ENCODE data around the gene LNPK. TPM values are rescaled to one million over a fixed set of nuclear protein-coding genes. Genes with fewer than 3 reads are reported as not detected.

Gene LNPK, protein sequence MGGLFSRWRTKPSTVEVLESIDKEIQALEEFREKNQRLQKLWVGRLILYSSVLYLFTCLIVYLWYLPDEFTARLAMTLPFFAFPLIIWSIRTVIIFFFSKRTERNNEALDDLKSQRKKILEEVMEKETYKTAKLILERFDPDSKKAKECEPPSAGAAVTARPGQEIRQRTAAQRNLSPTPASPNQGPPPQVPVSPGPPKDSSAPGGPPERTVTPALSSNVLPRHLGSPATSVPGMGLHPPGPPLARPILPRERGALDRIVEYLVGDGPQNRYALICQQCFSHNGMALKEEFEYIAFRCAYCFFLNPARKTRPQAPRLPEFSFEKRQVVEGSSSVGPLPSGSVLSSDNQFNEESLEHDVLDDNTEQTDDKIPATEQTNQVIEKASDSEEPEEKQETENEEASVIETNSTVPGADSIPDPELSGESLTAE
- 51.0 and 55.0 TPM in 2 replicates for total RNA-seq

DNA sequence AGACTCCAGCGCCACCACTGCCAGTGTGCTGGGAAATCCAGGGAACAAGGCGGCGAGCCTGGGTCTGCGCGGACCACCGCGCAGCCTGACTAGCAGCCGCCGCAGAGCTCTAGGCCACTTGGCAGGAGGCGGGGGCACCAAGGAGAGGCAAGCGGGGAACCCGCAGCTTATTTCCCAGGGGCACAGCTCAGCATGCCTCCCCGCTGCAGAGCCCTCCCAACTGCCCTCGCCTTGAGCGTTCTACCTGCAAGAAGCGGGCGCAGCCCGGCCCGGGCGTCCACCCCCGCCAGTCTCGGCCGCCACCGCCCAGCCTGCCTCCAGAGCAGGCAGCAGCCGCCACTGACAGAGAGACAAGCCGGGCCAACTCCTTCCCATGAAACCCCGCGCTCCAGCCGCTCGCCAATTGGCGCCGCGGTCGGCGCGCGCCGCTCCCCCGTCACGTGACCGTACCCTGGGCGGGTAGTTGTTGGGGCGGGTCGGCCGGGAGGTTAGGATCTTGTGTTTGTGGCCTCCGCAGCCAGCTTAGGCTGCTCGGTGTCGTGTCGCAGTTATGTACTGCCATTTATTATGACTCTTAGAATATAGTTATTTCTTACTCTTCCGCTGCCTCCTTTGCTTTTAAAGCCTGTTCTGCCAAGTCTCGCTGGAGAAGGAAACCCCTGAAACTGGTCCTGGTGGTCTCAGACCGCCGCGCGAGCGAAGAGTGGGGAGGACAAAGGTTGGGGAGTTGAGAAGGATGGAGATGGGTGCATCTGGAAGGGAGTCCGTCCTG lies at the start of gene LNPK:
Gene LNPK (minus strand): TSS at position 352 of the 772 bp plus-strand sequence. CDS start 6,683 bp downstream, outside the sequence.
- Histone ChIP-seq H3K36me3 (ENCODE audit: insufficient read depth, low read length) (no peaks in the 10 kb centered on the region), H3K27ac (ENCODE audit: low read depth, low read length) (peak within 1 kb of the TSS; percentile 83), H4K20me1 (ENCODE audit: insufficient read depth, low read length) (peaks cover 4% of the 10 kb centered on the region), H3K79me2 (ENCODE audit: insufficient read depth, low read length) (peaks cover 42% of the 10 kb centered on the region), H3K9me3 (ENCODE audit: low read depth, low read length) (no peaks in the 10 kb centered on the region), H2AFZ (ENCODE audit: low read length) (peak within 1 kb of the TSS; percentile 100), H3K4me1 (ENCODE audit: insufficient read depth, low read length) (peaks cover 13% of the 10 kb centered on the region), H3K27me3 (ENCODE audit: insufficient read depth, low read length) (no peaks in the 10 kb centered on the region), H3K4me3 (ENCODE audit: insufficient read depth, low read length) (peak within 1 kb of the TSS; percentile 89), H3K4me2 (ENCODE audit: insufficient read depth, low read length) (peak within 1 kb of the TSS; percentile 98)
- TF ChIP-seq, protein P1, sequence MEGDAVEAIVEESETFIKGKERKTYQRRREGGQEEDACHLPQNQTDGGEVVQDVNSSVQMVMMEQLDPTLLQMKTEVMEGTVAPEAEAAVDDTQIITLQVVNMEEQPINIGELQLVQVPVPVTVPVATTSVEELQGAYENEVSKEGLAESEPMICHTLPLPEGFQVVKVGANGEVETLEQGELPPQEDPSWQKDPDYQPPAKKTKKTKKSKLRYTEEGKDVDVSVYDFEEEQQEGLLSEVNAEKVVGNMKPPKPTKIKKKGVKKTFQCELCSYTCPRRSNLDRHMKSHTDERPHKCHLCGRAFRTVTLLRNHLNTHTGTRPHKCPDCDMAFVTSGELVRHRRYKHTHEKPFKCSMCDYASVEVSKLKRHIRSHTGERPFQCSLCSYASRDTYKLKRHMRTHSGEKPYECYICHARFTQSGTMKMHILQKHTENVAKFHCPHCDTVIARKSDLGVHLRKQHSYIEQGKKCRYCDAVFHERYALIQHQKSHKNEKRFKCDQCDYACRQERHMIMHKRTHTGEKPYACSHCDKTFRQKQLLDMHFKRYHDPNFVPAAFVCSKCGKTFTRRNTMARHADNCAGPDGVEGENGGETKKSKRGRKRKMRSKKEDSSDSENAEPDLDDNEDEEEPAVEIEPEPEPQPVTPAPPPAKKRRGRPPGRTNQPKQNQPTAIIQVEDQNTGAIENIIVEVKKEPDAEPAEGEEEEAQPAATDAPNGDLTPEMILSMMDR (IDR thresholded peaks at IDR 0.05; ENCODE audit: extremely low read depth, low read depth, low read length): no peak
- DNase-seq (ENCODE audit: insufficient read length, low spot score, missing footprints): peak; percentile 97

DNA sequence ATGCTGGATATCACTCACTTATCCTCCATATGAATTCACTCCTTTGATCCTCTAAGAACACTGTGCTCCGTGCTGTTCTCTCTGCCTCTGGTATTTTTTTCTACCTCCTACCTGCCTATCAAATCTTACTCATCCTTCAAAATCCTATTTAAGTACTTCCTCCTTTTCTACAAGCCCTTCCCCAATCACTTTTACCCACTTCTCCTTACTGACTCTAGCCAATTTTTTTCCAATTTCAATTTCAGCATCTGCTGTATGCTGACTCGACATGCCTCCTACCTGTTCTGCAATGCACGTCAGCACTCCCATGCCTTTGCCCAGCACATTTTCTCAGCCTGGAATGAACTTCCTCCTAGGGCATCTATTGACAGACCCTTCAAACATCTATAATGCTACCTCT lies 37.3 kb upstream of the LNPK start:
- TF ChIP-seq, protein P1 (IDR thresholded peaks at IDR 0.05; ENCODE audit: extremely low read depth, low read depth, low read length): no peak
- H3K79me2 ChIP-seq (ENCODE audit: insufficient read depth, low read length): no peaks in the 10 kb centered on the region
- H3K36me3 ChIP-seq (ENCODE audit: insufficient read depth, low read length): no peaks in the 10 kb centered on the region
- no peak for DNase-seq (ENCODE audit: insufficient read length, low spot score, missing footprints)
- H2AFZ ChIP-seq (ENCODE audit: low read length): no peak overlapping the region
- H3K4me1 ChIP-seq (ENCODE audit: insufficient read depth, low read length): no peaks in the 10 kb centered on the region
- H4K20me1 ChIP-seq (ENCODE audit: insufficient read depth, low read length): no peaks in the 10 kb centered on the region
- H3K27me3 ChIP-seq (ENCODE audit: insufficient read depth, low read length): no peaks in the 10 kb centered on the region
- no peak overlapping the region for H3K4me2 ChIP-seq (ENCODE audit: insufficient read depth, low read length)
- H3K27ac ChIP-seq (ENCODE audit: low read depth, low read length): no peak overlapping the region
- no peaks in the 10 kb centered on the region for H3K9me3 ChIP-seq (ENCODE audit: low read depth, low read length)
- H3K4me3 ChIP-seq (ENCODE audit: insufficient read depth, low read length): no peak overlapping the region

DNA sequence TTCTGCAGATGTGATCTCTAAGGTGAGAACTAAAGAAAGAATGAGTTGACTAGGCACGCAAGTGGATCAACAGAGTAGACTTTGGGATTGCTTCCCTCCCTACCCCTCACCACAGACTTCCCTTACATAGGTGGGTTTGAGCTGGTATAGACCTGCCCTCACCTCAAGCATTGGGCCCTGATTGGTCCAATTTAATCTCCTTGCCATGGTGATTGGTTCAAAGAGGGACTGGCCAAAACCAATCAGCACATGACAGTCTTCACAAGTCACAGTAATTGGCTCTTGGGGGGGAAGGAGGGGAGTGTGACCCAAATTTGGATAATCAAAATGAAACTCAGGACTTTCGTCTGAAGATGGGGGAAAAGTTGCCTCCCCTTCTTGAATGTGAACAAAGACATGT lies 36.6 kb upstream of the LNPK start:
- Histone ChIP-seq H3K4me3 (ENCODE audit: insufficient read depth, low read length) (no peak overlapping the region), H3K9me3 (ENCODE audit: low read depth, low read length) (no peaks in the 10 kb centered on the region), H3K36me3 (ENCODE audit: insufficient read depth, low read length) (no peaks in the 10 kb centered on the region), H3K27ac (ENCODE audit: low read depth, low read length) (no peak overlapping the region), H3K79me2 (ENCODE audit: insufficient read depth, low read length) (no peaks in the 10 kb centered on the region), H3K4me2 (ENCODE audit: insufficient read depth, low read length) (no peak overlapping the region), H4K20me1 (ENCODE audit: insufficient read depth, low read length) (no peaks in the 10 kb centered on the region), H3K27me3 (ENCODE audit: insufficient read depth, low read length) (no peaks in the 10 kb centered on the region), H3K4me1 (ENCODE audit: insufficient read depth, low read length) (no peaks in the 10 kb centered on the region), H2AFZ (ENCODE audit: low read length) (no peak overlapping the region)
- no peak for DNase-seq (ENCODE audit: insufficient read length, low spot score, missing footprints)
- TF ChIP-seq, protein P1 (IDR thresholded peaks at IDR 0.05; ENCODE audit: extremely low read depth, low read depth, low read length): no peak
